GM19099 (cell line): ENCODE measurements around the gene PSMD11.

Experiments used
- POLR2A ChIP-seq: IDR thresholded peaks from 3 replicates; pipeline ENCODE4 v1.6.1; 2011; ENCODE audit warnings: low read depth; ENCODE audit not compliant: insufficient read length; ENCODE audit errors: extremely low read depth

Gene PSMD11

DNA sequence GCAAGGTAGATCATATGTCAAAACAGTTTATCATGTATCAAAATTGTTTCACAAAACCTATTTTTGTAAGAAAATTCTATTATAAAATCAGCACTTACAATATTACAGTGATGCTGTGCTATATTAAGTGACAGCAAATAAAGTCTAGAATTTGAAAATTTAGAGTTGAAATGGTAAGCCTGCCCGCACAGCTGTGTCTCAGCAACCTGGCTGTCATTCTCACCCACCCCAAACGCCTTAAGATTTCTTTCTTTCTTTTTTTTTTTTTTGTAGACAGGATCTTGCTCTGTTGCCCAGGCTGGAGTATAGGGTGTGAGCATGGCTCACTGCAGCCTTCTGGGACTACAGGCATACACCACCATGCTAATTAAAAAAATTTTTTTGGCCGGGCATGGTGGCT is 69.3 kb downstream of the PSMD11 start:
- TF ChIP-seq POLR2A, result no peak

GRCh38 chr17:32514606-32515005 is 70.3 kb downstream of the PSMD11 start:
- TF ChIP-seq POLR2A, result no peak

DNA sequence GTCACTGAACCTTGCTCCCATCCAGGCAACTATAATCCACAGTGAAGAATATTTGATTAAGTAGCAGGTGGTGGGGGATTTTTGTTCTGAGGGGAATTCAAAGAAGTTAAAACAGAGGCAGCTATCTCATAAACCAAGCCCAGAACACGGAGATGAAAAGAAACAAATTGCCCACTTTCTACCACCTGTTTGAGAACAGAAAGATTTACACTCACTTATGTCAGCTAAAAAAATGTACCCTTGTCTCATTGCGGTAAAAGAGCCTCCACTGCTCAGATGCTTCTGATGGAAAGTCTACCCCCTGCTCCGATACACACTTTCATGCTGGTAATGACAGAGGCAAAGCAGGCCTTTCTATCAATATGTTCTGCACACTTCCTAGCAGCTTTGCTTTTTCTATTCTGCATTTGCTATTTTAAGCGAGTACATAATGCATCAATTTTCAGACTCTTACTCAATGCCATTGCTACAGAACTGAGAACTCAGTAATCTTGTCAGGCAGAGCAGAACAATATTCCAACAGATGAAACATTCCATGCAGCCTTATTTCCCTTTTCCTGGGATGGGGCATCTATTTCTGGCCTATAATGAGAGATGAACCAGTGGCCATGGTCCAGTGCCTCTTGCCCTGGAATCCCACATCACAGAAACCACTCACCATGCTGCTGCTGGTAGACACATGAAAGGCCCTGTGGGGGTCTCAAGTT is 71.5 kb downstream of the PSMD11 start:
- TF ChIP-seq POLR2A, result no peak

DNA sequence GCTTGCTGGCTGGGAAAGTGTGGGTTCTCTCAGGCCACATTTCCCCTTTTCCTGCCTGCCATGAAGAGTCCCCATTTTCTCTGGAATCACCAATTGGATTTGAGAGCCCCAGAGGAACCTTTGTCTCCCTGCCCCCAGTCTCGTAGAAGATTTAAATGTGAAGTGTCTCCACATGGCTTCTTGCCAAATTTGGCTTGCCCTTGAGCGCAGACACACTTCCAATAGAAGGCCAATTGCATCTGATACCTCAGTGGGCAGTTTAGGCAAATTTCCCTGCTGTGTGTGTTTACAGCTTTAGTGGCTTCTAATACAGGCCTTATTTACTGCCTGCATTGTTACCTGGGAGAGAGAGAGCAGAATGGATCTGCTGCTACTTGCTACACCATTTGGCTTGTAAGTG is 72.1 kb downstream of the PSMD11 start:
- TF ChIP-seq POLR2A, result no peak

- no peak for TF ChIP-seq POLR2A
Observed at GRCh38 chr17:32516940-32517701, 72.8 kb downstream of the PSMD11 start.

DNA sequence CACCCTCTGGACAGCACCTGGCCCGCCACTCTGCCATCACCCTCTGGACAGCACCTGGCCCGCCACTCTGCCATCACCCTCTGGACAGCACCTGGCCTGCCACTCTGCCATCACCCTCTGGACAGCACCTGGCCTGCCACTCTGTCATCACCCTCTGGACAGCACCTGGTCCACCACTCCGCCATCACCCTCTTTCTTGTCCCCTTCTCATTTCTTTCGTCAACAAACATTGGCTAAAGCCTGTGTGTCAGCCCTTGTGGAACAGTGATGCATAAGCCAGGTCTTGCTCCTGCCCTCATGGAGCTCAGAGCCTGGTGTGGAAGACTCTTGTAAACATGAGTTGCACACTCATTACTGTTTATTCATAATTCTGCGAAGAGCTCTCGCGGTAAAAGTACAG is 73.7 kb downstream of the PSMD11 start:
- TF ChIP-seq POLR2A, result no peak

DNA sequence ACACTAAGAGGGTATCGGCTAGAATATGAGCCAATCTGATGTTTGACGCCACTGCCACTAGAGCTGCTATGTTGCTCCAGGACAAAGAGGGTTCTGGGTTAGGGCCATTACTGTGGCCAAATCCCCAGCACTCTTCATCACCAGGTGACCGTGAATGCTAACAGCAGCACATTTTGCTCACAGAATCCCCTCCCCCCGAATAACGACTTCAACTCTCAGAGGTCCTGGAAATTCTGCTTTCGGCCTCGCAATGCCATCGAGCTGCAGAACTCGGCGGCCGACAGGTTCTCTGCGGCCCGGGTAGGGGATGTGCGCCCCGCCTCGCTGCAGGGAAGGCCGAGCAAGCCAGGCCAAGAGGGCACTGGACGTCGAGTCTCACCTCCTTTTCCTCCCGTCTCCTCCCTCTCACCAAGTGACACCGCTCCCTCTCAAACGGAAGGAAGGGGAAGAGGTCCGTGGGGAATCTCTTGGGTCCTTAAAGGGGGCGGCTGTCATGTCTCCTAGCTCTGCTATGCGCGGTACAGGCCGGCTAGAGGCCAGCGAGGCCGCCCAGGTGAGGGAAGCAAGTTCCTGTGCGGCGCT is 74.4 kb downstream of the PSMD11 start:
- no peak for TF ChIP-seq POLR2A

DNA sequence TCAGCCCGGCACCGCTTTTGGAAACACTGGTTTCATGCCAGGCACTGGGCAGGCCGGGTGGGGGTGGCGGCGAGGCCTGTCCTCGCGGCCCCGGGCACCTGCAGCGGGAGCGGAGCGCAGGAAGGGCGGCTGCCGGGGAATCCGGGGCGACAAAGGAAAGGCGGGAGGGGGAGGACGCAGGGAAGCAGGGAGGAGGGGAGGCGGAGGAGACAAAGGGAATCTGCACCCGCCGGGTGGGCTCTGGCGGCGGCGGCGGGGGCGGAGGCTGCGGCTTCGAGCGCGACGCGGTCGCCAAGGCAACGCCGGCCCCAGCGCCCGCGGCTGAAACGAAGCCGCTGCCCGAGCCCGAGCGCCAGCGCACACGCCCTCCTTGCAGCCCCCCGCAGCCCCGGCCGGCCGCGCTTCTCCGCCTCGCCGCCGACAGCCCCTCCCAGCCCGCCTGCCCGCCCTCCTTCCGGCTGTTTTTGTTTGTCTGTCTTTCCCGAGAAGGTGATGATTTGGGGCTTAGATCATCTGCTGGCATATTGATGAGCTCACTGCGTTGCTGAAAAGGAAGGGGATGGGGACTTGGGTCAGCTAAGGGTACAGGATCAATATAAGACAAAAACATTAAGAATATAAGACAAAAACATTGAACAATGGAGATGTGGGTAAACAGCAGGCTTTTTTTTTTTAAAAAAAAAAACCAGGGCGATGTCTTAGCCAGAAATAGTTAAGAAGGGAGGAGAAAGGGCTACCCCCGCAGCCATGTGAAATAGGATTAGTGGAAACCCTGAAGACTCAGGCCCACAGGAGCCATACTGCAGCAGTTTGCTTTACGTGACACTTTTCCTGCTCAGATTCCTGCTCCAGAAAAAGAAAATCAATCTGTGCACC is 75.2 kb downstream of the PSMD11 start:
- TF ChIP-seq POLR2A, result no peak

DNA sequence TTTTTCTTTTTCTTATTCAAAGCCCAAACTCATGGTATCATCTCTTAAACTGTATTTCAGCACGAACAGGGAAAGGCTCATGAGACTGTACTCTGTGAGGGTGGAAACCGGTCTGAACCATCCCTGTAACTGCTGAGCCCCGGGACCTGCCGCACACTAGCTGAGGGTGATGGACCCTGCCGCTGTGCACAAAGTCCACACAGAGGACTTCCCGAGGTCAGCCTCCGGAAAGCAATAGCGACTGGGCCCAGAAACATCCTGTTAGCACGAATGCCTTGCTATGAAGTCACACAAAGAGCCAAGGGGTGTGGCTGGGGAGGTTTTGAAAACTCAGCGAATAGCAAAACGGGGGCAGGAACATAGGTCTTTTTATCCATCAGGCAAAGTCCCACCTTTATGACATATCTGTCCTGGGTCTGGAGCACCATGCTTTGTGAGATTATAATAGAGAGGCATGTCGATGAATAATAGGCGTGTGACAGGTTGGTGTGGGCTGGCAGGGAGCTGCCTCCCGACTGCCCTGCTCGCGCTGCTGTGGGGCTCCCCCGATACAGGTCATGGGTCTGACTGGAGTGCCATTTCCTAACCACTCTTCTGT is 75.9 kb downstream of the PSMD11 start:
- peak; percentile 58 for TF ChIP-seq POLR2A

DNA sequence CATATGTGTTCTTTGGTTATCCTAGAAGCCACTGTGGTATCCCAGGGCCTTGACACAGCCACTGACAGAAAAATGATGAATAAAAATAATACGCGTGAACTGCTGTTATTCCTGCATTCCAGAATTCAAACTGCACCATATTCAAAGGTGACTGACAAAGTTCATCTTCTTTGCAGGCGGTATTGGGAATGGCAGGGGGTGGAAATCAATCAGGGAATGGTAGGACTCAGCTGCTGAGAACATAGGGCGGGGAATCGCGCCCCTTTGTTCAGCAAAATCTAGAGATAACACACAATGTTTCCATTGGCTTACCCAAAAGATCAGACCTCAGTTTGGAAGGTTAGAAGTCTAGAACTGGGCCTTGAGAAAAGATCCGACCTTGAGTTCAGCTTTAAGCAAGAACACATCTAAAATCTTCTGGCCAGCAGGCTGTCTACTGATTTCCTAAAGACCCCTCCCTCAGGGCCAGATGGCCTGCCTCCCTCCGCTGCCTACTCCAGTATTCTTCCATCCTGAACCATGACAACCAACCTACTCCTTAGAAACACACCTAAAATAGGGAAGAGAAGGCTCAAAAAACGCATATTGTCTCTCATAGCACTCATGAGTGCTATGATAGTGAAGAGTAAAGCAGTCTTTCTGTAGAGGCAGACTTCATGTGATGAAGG is 76.6 kb downstream of the PSMD11 start:
- TF ChIP-seq POLR2A, result no peak

DNA sequence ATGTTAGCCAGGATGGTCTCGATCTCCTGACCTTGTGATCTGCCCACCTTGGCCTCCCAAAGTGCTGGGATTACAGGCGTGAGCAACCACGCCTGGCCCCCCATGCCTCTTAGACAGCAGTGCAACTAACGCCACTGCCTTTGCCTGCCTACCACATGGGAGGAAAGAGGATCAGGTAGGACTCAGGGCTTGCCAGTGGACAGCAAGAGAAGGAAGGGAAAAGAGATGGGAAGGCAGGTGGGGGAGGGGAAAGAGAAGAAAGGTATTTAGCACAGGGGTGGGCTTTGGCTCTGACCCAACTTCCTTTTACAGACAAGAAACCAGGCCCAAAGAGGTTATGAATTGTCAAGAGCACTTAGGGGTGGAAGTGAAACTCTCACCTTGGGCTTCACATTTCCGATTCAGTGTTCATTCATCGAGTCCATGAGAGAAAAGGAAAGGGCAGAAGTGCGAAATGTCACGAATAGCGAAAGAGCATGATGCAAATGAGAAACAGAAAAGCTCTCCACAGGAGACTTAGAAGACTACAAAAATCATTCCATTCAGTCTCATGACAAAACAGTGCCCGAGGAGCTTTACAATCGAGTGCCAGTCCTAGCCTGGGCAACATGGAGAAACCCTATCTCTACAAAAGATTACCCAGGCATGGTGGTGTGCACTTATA is 78.8 kb downstream of the PSMD11 start:
- TF ChIP-seq POLR2A, result no peak

GRCh38 chr17:32523827-32524552 is 79.7 kb downstream of the PSMD11 start:
- TF ChIP-seq POLR2A, result no peak

- TF ChIP-seq POLR2A, result no peak
Observed at GRCh38 chr17:32525122-32525521, 80.8 kb downstream of the PSMD11 start.
